Endothelial cell (in vitro differentiated cells): ENCODE measurements around the gene AUTS2. TPM values are rescaled to one million over a fixed set of nuclear protein-coding genes. Genes with fewer than 3 reads are reported as not detected.

Experiments used
- DNase-seq: peaks from one replicate; pipeline ENCODE4 v3.0.0; 2021; ENCODE audit warnings: low spot score
- H3K27ac Mint-ChIP-seq: one replicate; pipeline ENCODE4 v1.8.0; 2021; ENCODE audit warnings: mixed read lengths, inconsistent platforms; ENCODE audit not compliant: unreplicated experiment
- H3K27me3 Mint-ChIP-seq: one replicate; pipeline ENCODE4 v1.8.0; 2021; ENCODE audit warnings: mild to moderate bottlenecking, moderate library complexity, mixed read lengths, inconsistent platforms; ENCODE audit not compliant: unreplicated experiment
- H3K36me3 Mint-ChIP-seq: one replicate; pipeline ENCODE4 v1.8.0; 2021; ENCODE audit warnings: mild to moderate bottlenecking, low read depth, mixed read lengths, inconsistent platforms; ENCODE audit not compliant: unreplicated experiment
- H3K4me1 Mint-ChIP-seq: one replicate; pipeline ENCODE4 v1.8.0; 2021; ENCODE audit warnings: mild to moderate bottlenecking, mixed read lengths, inconsistent platforms; ENCODE audit not compliant: unreplicated experiment
- H3K4me3 Mint-ChIP-seq: one replicate; pipeline ENCODE4 v1.8.0; 2021; ENCODE audit warnings: mild to moderate bottlenecking, mixed read lengths, inconsistent platforms; ENCODE audit not compliant: unreplicated experiment
- H3K9me3 Mint-ChIP-seq: one replicate; pipeline ENCODE4 v1.8.0; 2021; ENCODE audit warnings: mixed read lengths, inconsistent platforms; ENCODE audit not compliant: unreplicated experiment
- CTCF ChIP-seq: fragments of 200-600 bp; sonication (generic); IDR thresholded peaks from one replicate; pipeline ENCODE4 v1.5.0; 2021; ENCODE audit warnings: antibody characterized with exemption; ENCODE audit not compliant: unreplicated experiment
- total RNA-seq: library from RNA; stranded (reverse); fragmentation: NEBNext Ultra II Directional; extraction: Animal tissue kit (Norgen Biotek cat#: 25700); gene quantifications from one replicate; pipeline ENCODE4 v1.2.1, GENCODE V29; 2021; ENCODE audit not compliant: unreplicated experiment

The AUTS2 gene
- total RNA-seq, 1 donor from 2014 or later = 103 TPM

GRCh38 chr7:69871886-69872569 lies 273.8 kb downstream of the AUTS2 start:
- Mint-ChIP-seq H3K4me1 (peaks cover 13% of the 10 kb centered on the region), H3K27me3 (peaks cover 3% of the 10 kb centered on the region), H3K36me3 (no peaks in the 10 kb centered on the region), H3K27ac (no peak overlapping the region), H3K4me3 (no peak overlapping the region), H3K9me3 (no peaks in the 10 kb centered on the region)
- DNase-seq = no peak
- no peak for TF ChIP-seq CTCF

GRCh38 chr7:69873512-69873911 lies 275.2 kb downstream of the AUTS2 start:
- TF ChIP-seq CTCF = no peak

GRCh38 chr7:69878015-69878414 lies 279.7 kb downstream of the AUTS2 start:
- Mint-ChIP-seq H3K4me1 (peaks cover 17% of the 10 kb centered on the region), H3K27ac (no peak overlapping the region), H3K36me3 (no peaks in the 10 kb centered on the region), H3K4me3 (no peak overlapping the region), H3K9me3 (no peaks in the 10 kb centered on the region), H3K27me3 (peaks cover 1% of the 10 kb centered on the region)
- TF ChIP-seq CTCF = no peak
- no peak for DNase-seq

More at GRCh38 chr7:69873512-69873911, 275.2 kb downstream of the AUTS2 start:
- peaks cover 3% of the 10 kb centered on the region for H3K27me3 Mint-ChIP-seq
- H3K36me3 Mint-ChIP-seq = no peaks in the 10 kb centered on the region
- DNase-seq = no peak
- H3K4me3 Mint-ChIP-seq = no peak overlapping the region
- no peak overlapping the region for H3K27ac Mint-ChIP-seq
- no peaks in the 10 kb centered on the region for H3K9me3 Mint-ChIP-seq
- peaks cover 24% of the 10 kb centered on the region for H3K4me1 Mint-ChIP-seq

GRCh38 chr7:69878591-69878990 lies 280.3 kb downstream of the AUTS2 start:
- Mint-ChIP-seq H3K27me3 (peaks cover 1% of the 10 kb centered on the region), H3K4me3 (no peak overlapping the region), H3K27ac (no peak overlapping the region), H3K36me3 (no peaks in the 10 kb centered on the region), H3K9me3 (no peaks in the 10 kb centered on the region), H3K4me1 (peaks cover 17% of the 10 kb centered on the region)
- TF ChIP-seq CTCF = no peak
- no peak for DNase-seq

GRCh38 chr7:69879989-69880388 lies 281.7 kb downstream of the AUTS2 start:
- H3K4me1 Mint-ChIP-seq = peaks cover 17% of the 10 kb centered on the region
- H3K27ac Mint-ChIP-seq = no peak overlapping the region
- DNase-seq = no peak
- no peak for TF ChIP-seq CTCF
- H3K36me3 Mint-ChIP-seq = no peaks in the 10 kb centered on the region
- H3K27me3 Mint-ChIP-seq = peaks cover under 1% of the 10 kb centered on the region
- no peaks in the 10 kb centered on the region for H3K9me3 Mint-ChIP-seq
- no peak overlapping the region for H3K4me3 Mint-ChIP-seq
